H1 (cell line): ENCODE measurements around the gene ADCY5. TPM values are rescaled to one million over a fixed set of nuclear protein-coding genes. Genes with fewer than 3 reads are reported as not detected.

Source experiments
- CTCF ChIA-PET: fragments of 300-600 bp; sonication (Branson Sonifier 250); formaldehyde crosslinking; loops from one replicate; lab custom pipeline; 2021; ENCODE audit not compliant: partially characterized antibody; lab: Charles Lee
- POLR2A ChIA-PET: fragments of 300-600 bp; sonication (Branson Sonifier 250); formaldehyde crosslinking; loops from one replicate; lab custom pipeline; 2021; ENCODE audit warnings: inconsistent platforms; ENCODE audit not compliant: partially characterized antibody; lab: Charles Lee
- DNase-seq, 2 experiments: peaks; one replicate each; pipeline versions ENCODE4 v3.0.0 to v3.0.0-alpha.2; 2010 to 2022; ENCODE audit warnings: low spot score in 2 of 2, low read depth in 1 of 2, mixed read lengths in 1 of 2
- FAIRE-seq: peaks from 2 replicates; lab custom pipeline; 2011; peaks lifted over from hg19 to GRCh38; lab: Jason Lieb, UNC
- H2AFZ ChIP-seq: 2 replicates; pipeline ENCODE4 v1.8.1; 2012; ENCODE audit warnings: low read length, inconsistent platforms
- H2AK5ac ChIP-seq: 2 replicates; pipeline ENCODE4 v1.6.1; 2013; ENCODE audit warnings: low read depth, low read length
- H2BK120ac ChIP-seq: replicated peaks from 2 replicates; pipeline ENCODE3; 2013; ENCODE audit warnings: low read depth, low read length, inconsistent platforms
- H2BK12ac ChIP-seq: 2 replicates; pipeline ENCODE4 v1.6.1; 2013; ENCODE audit warnings: low read depth, low read length
- H2BK15ac ChIP-seq: 2 replicates; pipeline ENCODE4 v1.6.1; 2013; ENCODE audit warnings: low read length
- H2BK20ac ChIP-seq: 2 replicates; pipeline ENCODE4 v1.6.1; 2013; ENCODE audit warnings: low read length
- H2BK5ac ChIP-seq: 2 replicates; pipeline ENCODE4 v1.6.1; 2013; ENCODE audit warnings: low read depth, low read length
- H3K14ac ChIP-seq: 2 replicates; pipeline ENCODE4 v1.6.1; 2013; ENCODE audit warnings: inconsistent platforms; ENCODE audit not compliant: insufficient read length
- H3K18ac ChIP-seq: 2 replicates; pipeline ENCODE4 v1.6.1; 2013; ENCODE audit warnings: low read length; ENCODE audit errors: extremely low read depth
- H3K23ac ChIP-seq: 2 replicates; pipeline ENCODE4 v1.6.1; 2013; ENCODE audit warnings: inconsistent platforms; ENCODE audit not compliant: insufficient read length
- H3K23me2 ChIP-seq: 2 replicates; pipeline ENCODE4 v1.6.1; 2013; ENCODE audit warnings: low read depth, low read length
- H3K27ac ChIP-seq: 2 replicates; pipeline ENCODE4 v1.6.1; 2011; ENCODE audit warnings: low read depth, low read length, inconsistent platforms
- H3K27me3 ChIP-seq, 4 experiments: replicated peaks in 1 of 4; 1 replicate in 1 of 4; 2 replicates in 3 of 4; pipeline versions ENCODE4 v1.6.1 to v1.8.1; 2011 to 2013; ENCODE audit warnings: low read length in 3 of 4, mild to moderate bottlenecking in 3 of 4, inconsistent platforms in 2 of 4, mixed read lengths in 2 of 4, moderate library complexity in 1 of 4; ENCODE audit not compliant: control insufficient read depth in 3 of 4, insufficient read depth in 3 of 4; ENCODE audit errors: extremely low read depth in 1 of 4
- H3K36me3 ChIP-seq, 4 experiments: 2 replicates each; pipeline versions ENCODE4 v1.6.1 to v1.8.1; 2011 to 2013; ENCODE audit warnings: mild to moderate bottlenecking in 4 of 4, low read length in 3 of 4, moderate library complexity in 2 of 4, control low read depth in 1 of 4, inconsistent platforms in 1 of 4; ENCODE audit not compliant: insufficient read depth in 4 of 4, control insufficient read depth in 2 of 4
- H3K4ac ChIP-seq: replicated peaks from 2 replicates; pipeline ENCODE3; 2013; ENCODE audit warnings: low read length, low read depth, mixed read lengths, inconsistent platforms; ENCODE audit not compliant: insufficient read length
- H3K4me1 ChIP-seq, 4 experiments: replicated peaks in 1 of 4; 1 replicate in 1 of 4; 2 replicates in 3 of 4; pipeline versions ENCODE4 v1.6.1 to v1.8.1; 2011 to 2013; ENCODE audit warnings: low read length in 3 of 4, inconsistent platforms in 2 of 4, mixed read lengths in 1 of 4; ENCODE audit not compliant: insufficient read depth in 4 of 4, control insufficient read depth in 3 of 4
- H3K4me2 ChIP-seq, 2 experiments: 2 replicates each; pipeline versions ENCODE4 v1.6.1 to v1.8.1; 2011 to 2013; ENCODE audit warnings: low read depth in 2 of 2, low read length in 2 of 2, control low read depth in 1 of 2, inconsistent platforms in 1 of 2, mild to moderate bottlenecking in 1 of 2; ENCODE audit not compliant: insufficient read depth in 1 of 2
- H3K4me3 ChIP-seq, 4 experiments: fragments of 200-600, 300-600 bp in 1 of 4; sonication (generic), shearing (Covaris generic), sonication (Bioruptor Twin) in 1 of 4; 2 replicates each; pipeline versions ENCODE4 v1.5.1 to v1.8.1; 2011 to 2016; ENCODE audit warnings: low read length in 4 of 4, low read depth in 3 of 4, control low read depth in 2 of 4, inconsistent platforms in 2 of 4, mild to moderate bottlenecking in 2 of 4, mixed read lengths in 1 of 4, moderate library complexity in 1 of 4; ENCODE audit not compliant: insufficient read depth in 2 of 4; ENCODE audit errors: extremely low read depth in 1 of 4
- H3K56ac ChIP-seq: replicated peaks from 2 replicates; pipeline ENCODE3; 2013; ENCODE audit warnings: low read depth, mild to moderate bottlenecking, mixed read lengths, low read length, inconsistent platforms; ENCODE audit not compliant: insufficient read length
- H3K79me1 ChIP-seq: 2 replicates; pipeline ENCODE4 v1.6.1; 2013; ENCODE audit warnings: low read depth, low read length, control low read depth
- H3K79me2 ChIP-seq, 2 experiments: 2 replicates each; pipeline versions ENCODE4 v1.6.1 to v1.8.1; 2012 to 2013; ENCODE audit warnings: low read length in 2 of 2, mild to moderate bottlenecking in 2 of 2, inconsistent platforms in 1 of 2; ENCODE audit not compliant: insufficient read depth in 2 of 2, control insufficient read depth in 1 of 2
- H3K9ac ChIP-seq, 4 experiments: replicated peaks in 1 of 4; 1 replicate in 1 of 4; 2 replicates in 3 of 4; pipeline versions ENCODE4 v1.6.1 to v1.8.1; 2011 to 2013; ENCODE audit warnings: low read depth in 3 of 4, low read length in 3 of 4, control low read depth in 2 of 4, mild to moderate bottlenecking in 2 of 4, moderate library complexity in 2 of 4, inconsistent platforms in 1 of 4; ENCODE audit errors: extremely low read depth in 1 of 4
- H3K9me3 ChIP-seq, 2 experiments: 2 replicates each; pipeline versions ENCODE4 v1.6.1 to v1.8.1; 2012 to 2013; ENCODE audit warnings: mild to moderate bottlenecking in 2 of 2, moderate library complexity in 2 of 2, control low read depth in 1 of 2, inconsistent platforms in 1 of 2, low read depth in 1 of 2, low read length in 1 of 2, mixed read lengths in 1 of 2; ENCODE audit not compliant: insufficient read depth in 2 of 2
- H4K20me1 ChIP-seq, 2 experiments: replicated peaks in 1 of 2; 2 replicates each; pipeline versions ENCODE3 to v1.8.1; 2011 to 2013; ENCODE audit warnings: inconsistent platforms in 2 of 2, low read length in 2 of 2, mild to moderate bottlenecking in 1 of 2; ENCODE audit not compliant: insufficient read depth in 2 of 2, control insufficient read depth in 1 of 2
- H4K5ac ChIP-seq: 2 replicates; pipeline ENCODE4 v1.6.1; 2013; ENCODE audit warnings: low read length, low read depth, mixed read lengths, inconsistent platforms; ENCODE audit not compliant: insufficient read length
- H4K8ac ChIP-seq: 2 replicates; pipeline ENCODE4 v1.8.0; 2013; ENCODE audit warnings: mild to moderate bottlenecking, moderate library complexity, low read length, inconsistent platforms; ENCODE audit not compliant: insufficient read depth; ENCODE audit errors: extremely low read depth
- H4K91ac ChIP-seq: replicated peaks from 2 replicates; pipeline ENCODE3; 2013; ENCODE audit warnings: low read length, mixed read lengths, inconsistent platforms; ENCODE audit not compliant: insufficient read length
- ATF3 ChIP-seq: IDR thresholded peaks from 2 replicates; pipeline ENCODE4 v1.6.1; 2011; ENCODE audit warnings: low read depth, mild to moderate bottlenecking, low read length; ENCODE audit not compliant: insufficient read depth
- CBX5 ChIP-seq: fragments of 300-800, 300-1000 bp; sonication (generic); IDR thresholded peaks from 2 replicates; pipeline ENCODE4 v1.7.1; 2016; ENCODE audit warnings: antibody characterized with exemption, low read length, low read depth
- MAFK ChIP-seq: IDR thresholded peaks from 2 replicates; pipeline ENCODE4 v1.6.1; 2012; ENCODE audit warnings: low read depth, mild to moderate bottlenecking, improper control_type of control experiment, low read length
- MAX ChIP-seq: IDR thresholded peaks from 2 replicates; pipeline ENCODE4 v1.6.1; 2012; ENCODE audit warnings: inconsistent platforms
- RXRA ChIP-seq: IDR thresholded peaks from 2 replicates; pipeline ENCODE4 v1.6.1; 2011; ENCODE audit warnings: low read depth, mild to moderate bottlenecking, low read length, moderate library complexity; ENCODE audit not compliant: insufficient read depth
- SIN3A ChIP-seq, 2 experiments: IDR thresholded peaks in 1 of 2; conservative IDR thresholded peaks in 1 of 2; 2 replicates each; pipeline ENCODE4 v1.6.1; 2011 to 2012; ENCODE audit warnings: low read length in 2 of 2, improper control_type of control experiment in 1 of 2, low read depth in 1 of 2, mild to moderate bottlenecking in 1 of 2
- SP1 ChIP-seq: IDR thresholded peaks from 2 replicates; pipeline ENCODE4 v1.6.1; 2011; ENCODE audit warnings: low read depth, low read length
- ZNF274 ChIP-seq: IDR thresholded peaks from 2 replicates; pipeline ENCODE4 v1.7.0; 2012; ENCODE audit warnings: low read length, borderline replicate concordance; ENCODE audit errors: extremely low read depth
- WGBS, 2 experiments: shearing (Covaris generic) in 1 of 2; methylation state at CpG; one replicate each; pipeline versions ENCODE4 v1.1.6 to v1.1.7; 2013 to 2015; ENCODE audit warnings: low lambda C conversion rate in 2 of 2, mixed read lengths in 2 of 2, inconsistent platforms in 1 of 2, low coverage in 1 of 2, missing lambda C conversion rate in 1 of 2; ENCODE audit not compliant: insufficient replicate concordance in 2 of 2, insufficient coverage in 1 of 2, insufficient read length in 1 of 2; ENCODE audit errors: extremely low coverage in 1 of 2, missing lambda C conversion rate in 1 of 2; 5-methylcytosine and 5-hydroxymethylcytosine counted together
- polyA plus RNA-seq, 7 experiments: library from polyadenylated mRNA; depleted of rRNA in 3 of 7; stranded (reverse) in 5 of 7; unstranded in 2 of 7; fragments of >200 nt in 5 of 7; fragments of 200-250 nt in 2 of 7; gene quantifications; 1 replicate in 5 of 7; 2 replicates in 1 of 7; 4 replicates in 1 of 7; pipeline versions ENCODE4 v1.2.1 to v1.2.3, GENCODE V29; 2011 to 2013; ENCODE audit warnings: missing spikeins in 2 of 7, mixed read lengths in 2 of 7
- total RNA-seq: library from RNA; stranded (reverse); fragmentation: NEBNext Ultra II Directional; extraction: Animal tissue kit (Norgen Biotek cat#: 25700); gene quantifications from 2 replicates; pipeline ENCODE4 v1.2.1, GENCODE V29; 2021

The ADCY5 gene
- total and polyA plus RNA-seq, 2 of the 8 experiments (the other 6 are each of a cell fraction or from before 2014, with no cell fraction given): 18.9 to 40.8 TPM

DNA sequence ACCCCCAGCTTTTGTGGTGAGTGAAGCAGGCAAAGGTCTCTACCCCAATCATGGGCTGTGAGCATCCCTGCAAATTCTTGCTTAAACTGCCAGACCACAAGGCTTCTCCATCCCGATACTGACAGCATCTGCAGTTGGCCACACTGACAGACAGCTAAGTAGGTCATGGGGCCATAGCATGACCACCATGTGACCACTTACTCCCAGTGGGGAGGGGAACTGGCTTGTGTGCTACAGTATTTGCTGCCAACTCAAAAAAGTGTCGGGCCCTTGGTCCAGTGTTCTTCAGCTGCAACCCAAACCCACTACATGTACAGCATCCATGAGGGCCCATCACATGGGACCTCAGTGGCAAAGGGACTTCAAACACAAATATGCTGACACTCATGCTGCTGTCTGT, 143.7 kb downstream of the ADCY5 start:
- Histone ChIP-seq H2AK5ac (no peak overlapping the region), H4K5ac (no peak overlapping the region), H3K23ac (no peak overlapping the region), H4K20me1 (no peaks in the 10 kb centered on the region), H2BK120ac (no peak overlapping the region), H3K9ac (no peak overlapping the region), H2BK5ac (no peak overlapping the region), H4K8ac (no peak overlapping the region), H3K4me3 (no peak overlapping the region), H3K9me3 (no peaks in the 10 kb centered on the region), H3K4me1 (peaks cover 0 to 2% (median 0%) of the 10 kb centered on the region in 4 experiments; a peak in 2 of 7 replicates), H2BK20ac (no peak overlapping the region), H3K14ac (no peak overlapping the region), H3K18ac (no peak overlapping the region), H3K79me1 (peaks cover 5% of the 10 kb centered on the region; the same call in 1 of the 2 replicates), H2AFZ (no peak overlapping the region), H4K91ac (no peak overlapping the region), H3K56ac (no peak overlapping the region), H2BK12ac (no peak overlapping the region), H3K4me2 (no peak overlapping the region), H3K4ac (no peak overlapping the region), H2BK15ac (no peak overlapping the region), H3K23me2 (no peaks in the 10 kb centered on the region), H3K79me2 (peaks cover 0 to 6% of the 10 kb centered on the region in 2 experiments; a peak in 1 of 4 replicates), H3K27me3 (no peaks in the 10 kb centered on the region), H3K36me3 (peaks cover 0 to 10% (median 4%) of the 10 kb centered on the region in 4 experiments; a peak in 4 of 8 replicates), H3K27ac (no peak overlapping the region)
- WGBS, 2 experiments: 100% methylated on average over 2 of the region's 2 CpGs; no CpG with 5 or more reads in 1 of the 2 experiments
- ChIA-PET POLR2A (interaction anchor here (1.1 to 4.2 kb wide), 4 partner anchors 9 to 223 kb away, joined by 3 to 26 read pairs (median 4); no protein-coding TSS in a partner anchor), CTCF (interaction anchor here (1.1 to 17.6 kb wide), 8 partner anchors 9 to 62 kb away, joined by 3 to 245 read pairs (median 13); no protein-coding TSS in a partner anchor)
- DNase-seq (no peak), FAIRE-seq (no peak)
- TF ChIP-seq SIN3A (conservative IDR thresholded peaks at IDR 0.05 in 1 of 2, IDR thresholded peaks at IDR 0.05 in 1 of 2; ENCODE audit: low read depth in 1 of 2, low read length in 2 of 2) (no peak), ZNF274 (no peak), MAFK (no peak), RXRA (no peak), MAX (no peak), SP1 (no peak), CBX5 (no peak), ATF3 (no peak)
